Choroid plexus epithelial cell (primary cell): Measurements from ENCODE around the gene JHY.

Experiments used
- DNase-seq: peaks from one replicate; pipeline ENCODE4 v3.0.0-alpha.2; 2010; ENCODE audit warnings: low read depth
- H3K4me3 ChIP-seq: 2 replicates; pipeline ENCODE4 v1.5.1; 2011; ENCODE audit warnings: low read depth, mild to moderate bottlenecking, control low read depth, low read length, moderate library complexity
- TF ChIP-seq, protein P1 (sequence below): conservative IDR thresholded peaks from 2 replicates; pipeline ENCODE4 v1.5.1; 2011; ENCODE audit warnings: low read depth, mild to moderate bottlenecking, control low read depth, inconsistent platforms, low read length, moderate library complexity

JHY gene

DNA sequence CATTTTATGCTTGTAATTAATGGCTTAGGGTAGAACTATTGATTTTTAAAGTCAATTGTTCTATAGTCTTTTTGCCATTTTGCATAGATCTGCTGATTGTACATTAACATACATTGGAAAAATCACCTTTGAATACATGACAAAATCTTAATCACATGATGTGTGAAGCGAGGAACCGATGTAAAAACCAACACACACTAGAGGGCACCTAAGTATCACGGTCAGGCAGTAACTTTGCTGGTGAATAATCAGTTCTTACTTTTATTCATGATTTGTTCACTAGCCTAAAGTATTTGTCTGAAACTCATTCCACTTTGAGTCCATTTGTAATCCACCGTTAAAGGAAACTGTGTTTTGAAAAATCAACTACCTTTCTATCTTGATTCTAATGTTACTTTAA lies 28.2 kb downstream of the JHY start:
- no peak overlapping the region for H3K4me3 ChIP-seq
- peak; percentile 66 for DNase-seq
- TF ChIP-seq, protein P1, sequence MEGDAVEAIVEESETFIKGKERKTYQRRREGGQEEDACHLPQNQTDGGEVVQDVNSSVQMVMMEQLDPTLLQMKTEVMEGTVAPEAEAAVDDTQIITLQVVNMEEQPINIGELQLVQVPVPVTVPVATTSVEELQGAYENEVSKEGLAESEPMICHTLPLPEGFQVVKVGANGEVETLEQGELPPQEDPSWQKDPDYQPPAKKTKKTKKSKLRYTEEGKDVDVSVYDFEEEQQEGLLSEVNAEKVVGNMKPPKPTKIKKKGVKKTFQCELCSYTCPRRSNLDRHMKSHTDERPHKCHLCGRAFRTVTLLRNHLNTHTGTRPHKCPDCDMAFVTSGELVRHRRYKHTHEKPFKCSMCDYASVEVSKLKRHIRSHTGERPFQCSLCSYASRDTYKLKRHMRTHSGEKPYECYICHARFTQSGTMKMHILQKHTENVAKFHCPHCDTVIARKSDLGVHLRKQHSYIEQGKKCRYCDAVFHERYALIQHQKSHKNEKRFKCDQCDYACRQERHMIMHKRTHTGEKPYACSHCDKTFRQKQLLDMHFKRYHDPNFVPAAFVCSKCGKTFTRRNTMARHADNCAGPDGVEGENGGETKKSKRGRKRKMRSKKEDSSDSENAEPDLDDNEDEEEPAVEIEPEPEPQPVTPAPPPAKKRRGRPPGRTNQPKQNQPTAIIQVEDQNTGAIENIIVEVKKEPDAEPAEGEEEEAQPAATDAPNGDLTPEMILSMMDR, result peak; percentile 50

GRCh38 chr11:122917311-122917710 lies 34.8 kb downstream of the JHY start:
- DNase-seq, result peak; percentile 36
- TF ChIP-seq, protein P1, result no peak
- H3K4me3 ChIP-seq, result no peak overlapping the region

GRCh38 chr11:122918734-122919133 lies 36.2 kb downstream of the JHY start:
- TF ChIP-seq, protein P1, result no peak
- DNase-seq, result no peak
- H3K4me3 ChIP-seq, result no peak overlapping the region

- TF ChIP-seq, protein P1, result no peak
- no peak for DNase-seq
- H3K4me3 ChIP-seq, result no peak overlapping the region
These were observed 38.0 kb downstream of the JHY start for GRCh38 chr11:122920579-122920978.

DNA sequence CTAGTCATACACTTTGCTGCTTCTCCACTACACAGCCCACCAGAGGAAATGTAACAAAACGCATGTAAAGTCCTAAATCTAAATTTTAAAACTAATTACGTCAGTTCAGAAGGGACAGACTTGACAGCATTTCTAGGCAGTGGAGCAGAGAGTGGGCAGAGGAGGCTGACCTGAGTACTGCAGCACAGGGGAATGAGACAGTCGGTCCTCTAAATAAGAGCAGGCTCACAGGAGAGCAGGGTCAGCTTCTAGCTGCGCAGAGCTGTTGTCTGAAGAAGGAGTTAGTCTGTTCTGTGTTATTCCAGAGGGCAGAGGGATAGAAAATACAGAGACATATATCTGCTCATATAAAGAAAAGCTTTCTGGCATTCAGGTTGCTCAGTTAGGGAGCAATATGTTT lies 40.3 kb downstream of the JHY start:
- TF ChIP-seq, protein P1, result no peak

GRCh38 chr11:122923302-122923701 lies 40.7 kb downstream of the JHY start:
- TF ChIP-seq, protein P1, result no peak
- H3K4me3 ChIP-seq, result no peak overlapping the region
- DNase-seq, result no peak

More for the DNA sequence above, 40.3 kb downstream of the JHY start:
- no peak for DNase-seq
- no peak overlapping the region for H3K4me3 ChIP-seq

DNA sequence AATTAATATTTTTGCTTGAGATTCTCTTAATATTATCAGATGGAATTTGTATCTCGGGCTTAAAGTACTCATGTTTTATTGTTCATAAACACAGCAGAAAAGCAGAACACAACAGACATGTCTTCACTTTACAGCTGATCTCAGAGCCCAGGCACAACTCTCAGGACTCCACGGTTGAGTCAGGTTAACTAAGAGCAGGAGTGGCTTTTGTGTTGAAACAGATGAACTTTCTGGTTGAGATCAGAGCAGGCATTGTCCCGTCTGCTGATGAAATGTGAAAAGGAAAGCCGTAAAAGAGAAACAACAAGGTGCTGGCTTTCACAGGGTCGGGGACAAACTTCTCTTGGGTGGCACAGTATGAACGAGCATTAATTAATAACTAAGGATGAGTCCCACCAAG lies 49.0 kb downstream of the JHY start:
- H3K4me3 ChIP-seq, result no peak overlapping the region
- no peak for DNase-seq
- TF ChIP-seq, protein P1, result no peak
